ENCODE results near the gene CNEP1R1. TPM values are rescaled to one million over a fixed set of nuclear protein-coding genes. Genes with fewer than 3 reads are reported as not detected.

The CNEP1R1 gene
- total RNA-seq, 1 experiment from 2014 or later, result 13.8 TPM

DNA sequence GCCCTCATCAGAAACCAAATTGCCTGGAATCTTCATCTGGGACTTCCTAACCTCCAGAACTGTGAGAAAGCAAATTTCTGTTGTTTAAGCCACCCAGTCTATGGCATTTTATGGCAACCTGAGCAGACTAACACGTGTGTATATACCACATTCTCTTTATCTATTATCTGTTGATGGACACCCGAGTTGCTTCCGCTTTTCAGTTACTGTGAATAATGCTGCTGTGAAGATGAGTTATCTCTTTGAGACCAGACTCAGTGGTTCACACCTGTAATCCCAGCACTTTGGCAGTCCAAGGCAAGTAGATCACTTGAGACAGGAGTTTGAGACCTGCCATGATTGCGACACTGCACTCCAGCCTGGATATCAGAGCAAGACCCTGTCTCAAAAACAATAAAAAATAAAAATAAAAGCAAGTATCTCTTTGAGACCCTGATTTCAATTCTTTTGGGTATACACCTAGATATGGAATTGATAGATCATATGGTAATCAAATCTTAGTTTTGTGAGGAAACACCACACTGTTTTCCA is 27.2 kb upstream of the CNEP1R1 start:
- DNase-seq (ENCODE audit: low spot score), result no peak
- Mint-ChIP-seq H3K4me3 (no peak overlapping the region), H3K9me3 (no peaks in the 10 kb centered on the region), H3K27ac (no peak overlapping the region), H3K27me3 (ENCODE audit: low read depth) (peaks cover 5% of the 10 kb centered on the region), H3K36me3 (no peaks in the 10 kb centered on the region), H3K4me1 (no peaks in the 10 kb centered on the region)
- ChIA-PET POLR2A (no interaction called here), CTCF (no interaction called here)
- no peak for TF ChIP-seq NFATC4 (CRISPR knock-in tag; IDR thresholded peaks at IDR 0.05)
- TF ChIP-seq ZNF219 (CRISPR knock-in tag; IDR thresholded peaks at IDR 0.05; ENCODE audit: borderline replicate concordance), result no peak
- TF ChIP-seq ELF4 (CRISPR knock-in tag; IDR thresholded peaks at IDR 0.05; ENCODE audit: low read depth), result no peak
- TF ChIP-seq, protein P1, sequence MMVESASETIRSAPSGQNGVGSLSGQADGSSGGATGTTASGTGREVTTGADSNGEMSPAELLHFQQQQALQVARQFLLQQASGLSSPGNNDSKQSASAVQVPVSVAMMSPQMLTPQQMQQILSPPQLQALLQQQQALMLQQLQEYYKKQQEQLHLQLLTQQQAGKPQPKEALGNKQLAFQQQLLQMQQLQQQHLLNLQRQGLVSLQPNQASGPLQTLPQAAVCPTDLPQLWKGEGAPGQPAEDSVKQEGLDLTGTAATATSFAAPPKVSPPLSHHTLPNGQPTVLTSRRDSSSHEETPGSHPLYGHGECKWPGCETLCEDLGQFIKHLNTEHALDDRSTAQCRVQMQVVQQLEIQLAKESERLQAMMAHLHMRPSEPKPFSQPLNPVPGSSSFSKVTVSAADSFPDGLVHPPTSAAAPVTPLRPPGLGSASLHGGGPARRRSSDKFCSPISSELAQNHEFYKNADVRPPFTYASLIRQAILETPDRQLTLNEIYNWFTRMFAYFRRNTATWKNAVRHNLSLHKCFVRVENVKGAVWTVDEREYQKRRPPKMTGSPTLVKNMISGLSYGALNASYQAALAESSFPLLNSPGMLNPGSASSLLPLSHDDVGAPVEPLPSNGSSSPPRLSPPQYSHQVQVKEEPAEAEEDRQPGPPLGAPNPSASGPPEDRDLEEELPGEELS (CRISPR knock-in tag; IDR thresholded peaks at IDR 0.05), result no peak
- TF ChIP-seq GABPB1 (CRISPR knock-in tag; IDR thresholded peaks at IDR 0.05), result no peak
- TF ChIP-seq, protein P2, sequence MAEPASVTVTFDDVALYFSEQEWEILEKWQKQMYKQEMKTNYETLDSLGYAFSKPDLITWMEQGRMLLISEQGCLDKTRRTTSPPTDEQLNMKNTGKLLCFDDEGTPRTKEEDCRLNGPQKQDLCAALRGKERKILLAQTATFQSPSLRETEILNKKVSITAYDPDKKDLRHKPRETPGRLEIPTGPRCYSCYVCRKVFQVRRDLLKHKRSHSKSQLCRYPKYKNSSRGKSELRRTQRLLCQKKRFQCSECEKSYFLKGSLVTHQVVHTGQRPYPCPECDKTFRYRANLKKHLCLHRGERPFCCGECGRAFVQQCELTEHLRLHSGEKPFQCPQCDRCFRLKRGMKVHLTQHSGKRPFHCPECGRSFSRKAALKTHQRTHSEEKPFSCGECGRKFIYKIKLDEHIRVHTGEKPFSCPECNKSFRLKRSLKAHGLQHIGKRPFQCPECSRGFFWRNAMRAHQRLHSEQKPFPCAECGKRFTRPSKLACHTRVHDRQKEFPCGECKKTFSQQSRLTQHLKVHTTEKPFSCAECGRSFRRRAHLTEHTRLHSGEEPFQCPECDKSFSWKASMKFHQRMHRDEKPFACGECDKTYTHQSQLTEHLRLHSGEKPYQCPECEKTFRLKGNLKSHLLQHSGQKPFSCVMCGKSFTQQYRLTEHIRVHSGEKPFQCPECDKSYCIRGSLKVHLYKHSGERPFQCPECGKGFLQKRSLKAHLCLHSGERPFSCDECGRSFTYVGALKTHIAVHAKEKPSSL (CRISPR knock-in tag; conservative IDR thresholded peaks at IDR 0.05), result no peak
- no peak for TF ChIP-seq RELA (CRISPR knock-in tag; IDR thresholded peaks at IDR 0.05; ENCODE audit: borderline replicate concordance)
- TF ChIP-seq KAT7 (CRISPR knock-in tag; IDR thresholded peaks at IDR 0.05; ENCODE audit: borderline replicate concordance), result no peak
- no peak for TF ChIP-seq ZBTB21 (CRISPR knock-in tag; IDR thresholded peaks at IDR 0.05; ENCODE audit: borderline replicate concordance)
- no peak for TF ChIP-seq ETV6 (CRISPR knock-in tag; IDR thresholded peaks at IDR 0.05)
- TF ChIP-seq, protein P3, sequence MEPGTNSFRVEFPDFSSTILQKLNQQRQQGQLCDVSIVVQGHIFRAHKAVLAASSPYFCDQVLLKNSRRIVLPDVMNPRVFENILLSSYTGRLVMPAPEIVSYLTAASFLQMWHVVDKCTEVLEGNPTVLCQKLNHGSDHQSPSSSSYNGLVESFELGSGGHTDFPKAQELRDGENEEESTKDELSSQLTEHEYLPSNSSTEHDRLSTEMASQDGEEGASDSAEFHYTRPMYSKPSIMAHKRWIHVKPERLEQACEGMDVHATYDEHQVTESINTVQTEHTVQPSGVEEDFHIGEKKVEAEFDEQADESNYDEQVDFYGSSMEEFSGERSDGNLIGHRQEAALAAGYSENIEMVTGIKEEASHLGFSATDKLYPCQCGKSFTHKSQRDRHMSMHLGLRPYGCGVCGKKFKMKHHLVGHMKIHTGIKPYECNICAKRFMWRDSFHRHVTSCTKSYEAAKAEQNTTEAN (CRISPR knock-in tag; IDR thresholded peaks at IDR 0.05), result no peak
- no peak for ATAC-seq

DNA sequence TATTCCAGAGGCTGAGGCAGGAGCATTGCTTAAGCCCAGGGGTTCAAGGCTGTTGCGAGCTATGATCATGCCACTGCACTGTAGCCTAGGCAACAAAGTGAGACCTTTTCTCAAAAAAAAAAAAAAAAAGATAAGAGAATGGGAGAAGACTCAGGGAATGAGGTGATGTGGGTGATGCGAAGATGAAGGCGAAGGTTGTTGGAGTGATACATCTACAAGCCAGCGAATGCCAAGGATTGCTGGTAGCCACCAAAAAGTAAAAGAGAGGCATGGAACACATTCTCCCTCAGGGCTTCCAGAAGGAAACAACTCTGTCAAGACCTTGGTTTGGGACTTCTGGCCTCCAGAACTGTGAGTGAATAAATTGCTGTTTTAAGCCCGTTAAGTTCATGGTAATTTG is 26.0 kb upstream of the CNEP1R1 start:
- H3K4me1 Mint-ChIP-seq, result no peaks in the 10 kb centered on the region
- no peaks in the 10 kb centered on the region for H3K9me3 Mint-ChIP-seq
- TF ChIP-seq, protein P4, sequence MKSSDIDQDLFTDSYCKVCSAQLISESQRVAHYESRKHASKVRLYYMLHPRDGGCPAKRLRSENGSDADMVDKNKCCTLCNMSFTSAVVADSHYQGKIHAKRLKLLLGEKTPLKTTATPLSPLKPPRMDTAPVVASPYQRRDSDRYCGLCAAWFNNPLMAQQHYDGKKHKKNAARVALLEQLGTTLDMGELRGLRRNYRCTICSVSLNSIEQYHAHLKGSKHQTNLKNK (CRISPR knock-in tag; IDR thresholded peaks at IDR 0.05), result no peak
- TF ChIP-seq, protein P5, sequence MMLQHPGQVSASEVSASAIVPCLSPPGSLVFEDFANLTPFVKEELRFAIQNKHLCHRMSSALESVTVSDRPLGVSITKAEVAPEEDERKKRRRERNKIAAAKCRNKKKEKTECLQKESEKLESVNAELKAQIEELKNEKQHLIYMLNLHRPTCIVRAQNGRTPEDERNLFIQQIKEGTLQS (CRISPR knock-in tag; conservative IDR thresholded peaks at IDR 0.05), result no peak
- no peak for TF ChIP-seq SP1 (CRISPR knock-in tag; conservative IDR thresholded peaks at IDR 0.05)
- TF ChIP-seq ZNF263 (CRISPR knock-in tag; IDR thresholded peaks at IDR 0.05; ENCODE audit: low read depth), result no peak
- TF ChIP-seq ETV6 (CRISPR knock-in tag; IDR thresholded peaks at IDR 0.05), result no peak
- TF ChIP-seq, protein P6, sequence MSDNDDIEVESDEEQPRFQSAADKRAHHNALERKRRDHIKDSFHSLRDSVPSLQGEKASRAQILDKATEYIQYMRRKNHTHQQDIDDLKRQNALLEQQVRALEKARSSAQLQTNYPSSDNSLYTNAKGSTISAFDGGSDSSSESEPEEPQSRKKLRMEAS (CRISPR knock-in tag; IDR thresholded peaks at IDR 0.05), result no peak
- no peak for TF ChIP-seq MYBL2 (CRISPR knock-in tag; IDR thresholded peaks at IDR 0.05)
- no peak for TF ChIP-seq JAZF1 (CRISPR knock-in tag; IDR thresholded peaks at IDR 0.05)
- POLR2A ChIA-PET, result no interaction called here
- CTCF ChIA-PET, result interaction anchor here (1.6 kb wide), 1 partner anchor 26 kb away, joined by 5 read pairs; the partner anchor contains the start of gene CNEP1R1
- no peak overlapping the region for H3K4me3 Mint-ChIP-seq
- DNase-seq (ENCODE audit: low spot score) (no peak), ATAC-seq (no peak)
- H3K27ac Mint-ChIP-seq, result no peak overlapping the region
- no peaks in the 10 kb centered on the region for H3K36me3 Mint-ChIP-seq
- peaks cover 5% of the 10 kb centered on the region for H3K27me3 Mint-ChIP-seq (ENCODE audit: low read depth)

Data from WTC11 (cell line).